Large intestine (tissue), 3 donors: ENCODE results near the gene ARL11. TPM values are rescaled to one million over a fixed set of nuclear protein-coding genes. Genes with fewer than 3 reads are reported as not detected.
"Not testable (repeated sequence)": the region's sequence is repeated elsewhere in the genome, so short reads cannot be mapped to it uniquely, and the experiment has no call there.

Experiments used
- DNase-seq, 2 donors: peaks; one replicate each; pipeline versions ENCODE4 v3.0.0 to v3.0.0-alpha.2; 2013
- H3K27ac ChIP-seq: one replicate; pipeline ENCODE4 v1.5.1; 2013; ENCODE audit warnings: low read length
- H3K27me3 ChIP-seq: 2 replicates; pipeline ENCODE4 v1.6.1; 2013; ENCODE audit warnings: low read length; ENCODE audit not compliant: control insufficient read depth, insufficient read depth
- H3K36me3 ChIP-seq: 2 replicates; pipeline ENCODE4 v1.6.1; 2013; ENCODE audit warnings: low read length; ENCODE audit not compliant: control insufficient read depth, insufficient read depth
- H3K4me1 ChIP-seq: one replicate; pipeline ENCODE4 v1.6.1; 2013; ENCODE audit warnings: low read length; ENCODE audit not compliant: control insufficient read depth, insufficient read depth
- H3K4me3 ChIP-seq: one replicate; pipeline ENCODE4 v1.5.1; 2013; ENCODE audit warnings: low read length
- H3K9me3 ChIP-seq: one replicate; pipeline ENCODE4 v1.6.1; 2013; ENCODE audit warnings: mild to moderate bottlenecking, low read depth, low read length, moderate library complexity; ENCODE audit not compliant: control insufficient read depth
- WGBS: methylation state at CpG from one replicate; pipeline ENCODE4 v1.1.5; 2013; ENCODE audit warnings: low lambda C conversion rate; ENCODE audit not compliant: insufficient coverage; 5-methylcytosine and 5-hydroxymethylcytosine counted together
- polyA plus RNA-seq: library from polyadenylated mRNA; unstranded; fragments of 120-200 nt; gene quantifications from one replicate; pipeline ENCODE4 v1.2.1, GENCODE V29; 2013

Gene ARL11
- polyA plus RNA-seq, 1 donor = 1.3 TPM

GRCh38 chr13:49594576-49594975 lies 33.7 kb upstream of the ARL11 start:
- H3K4me3 ChIP-seq = no peak overlapping the region
- H3K27ac ChIP-seq = no peak overlapping the region
- no peaks in the 10 kb centered on the region for H3K4me1 ChIP-seq
- no peaks in the 10 kb centered on the region for H3K27me3 ChIP-seq
- no peak for DNase-seq
- H3K9me3 ChIP-seq = no peaks in the 10 kb centered on the region
- H3K36me3 ChIP-seq = no peaks in the 10 kb centered on the region

- H3K4me3 ChIP-seq = no peak overlapping the region
- no peak for DNase-seq
- no peak overlapping the region for H3K27ac ChIP-seq
- H3K27me3 ChIP-seq = no peaks in the 10 kb centered on the region
- no peaks in the 10 kb centered on the region for H3K4me1 ChIP-seq
- no peaks in the 10 kb centered on the region for H3K36me3 ChIP-seq
- no CpG with 5 or more reads among the region's 2 CpGs for WGBS
- no peaks in the 10 kb centered on the region for H3K9me3 ChIP-seq
Observed at GRCh38 chr13:49596221-49596620, 32.1 kb upstream of the ARL11 start.

GRCh38 chr13:49597043-49597641 lies 31.2 kb upstream of the ARL11 start:
- Histone ChIP-seq H3K4me1 (no peaks in the 10 kb centered on the region), H3K36me3 (no peaks in the 10 kb centered on the region), H3K9me3 (no peaks in the 10 kb centered on the region), H3K27me3 (no peaks in the 10 kb centered on the region), H3K4me3 (no peak overlapping the region), H3K27ac (no peak overlapping the region)
- no peak for DNase-seq
- WGBS = no CpG with 5 or more reads among the region's 11 CpGs

- no peaks in the 10 kb centered on the region for H3K36me3 ChIP-seq
- WGBS = no CpG with 5 or more reads among the region's 1 CpG
- no peaks in the 10 kb centered on the region for H3K27me3 ChIP-seq
- DNase-seq = no peak
- H3K27ac ChIP-seq = no peak overlapping the region
- H3K4me3 ChIP-seq = no peak overlapping the region
- no peaks in the 10 kb centered on the region for H3K9me3 ChIP-seq
- H3K4me1 ChIP-seq = peaks cover 3% of the 10 kb centered on the region
Observed at GRCh38 chr13:49602005-49602404, 26.3 kb upstream of the ARL11 start.

DNA sequence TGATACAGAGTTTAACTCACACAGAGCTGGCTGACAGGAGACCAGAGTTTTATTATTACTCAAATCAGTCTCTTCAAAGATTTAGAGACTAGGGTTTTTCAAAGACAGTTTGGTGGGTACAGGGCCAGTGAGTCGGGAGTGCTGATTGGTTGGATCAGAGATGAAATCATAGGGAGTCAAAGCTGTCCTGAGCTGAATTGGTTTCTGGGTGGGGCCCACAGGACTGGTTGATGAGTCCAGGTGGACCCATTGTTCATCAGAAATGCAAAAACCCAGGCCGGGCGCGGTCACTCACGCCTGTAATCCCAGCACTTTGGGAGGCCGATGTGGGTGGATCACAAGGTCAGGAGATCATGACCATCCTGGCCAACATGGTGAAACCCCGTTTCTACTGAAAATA lies 25.7 kb upstream of the ARL11 start:
- H3K9me3 ChIP-seq, H3K27ac ChIP-seq, H3K4me1 ChIP-seq, H3K36me3 ChIP-seq, H3K4me3 ChIP-seq, DNase-seq, H3K27me3 ChIP-seq: not testable (repeated sequence)
- 100% methylated on average over 1 of the region's 7 CpGs for WGBS

DNA sequence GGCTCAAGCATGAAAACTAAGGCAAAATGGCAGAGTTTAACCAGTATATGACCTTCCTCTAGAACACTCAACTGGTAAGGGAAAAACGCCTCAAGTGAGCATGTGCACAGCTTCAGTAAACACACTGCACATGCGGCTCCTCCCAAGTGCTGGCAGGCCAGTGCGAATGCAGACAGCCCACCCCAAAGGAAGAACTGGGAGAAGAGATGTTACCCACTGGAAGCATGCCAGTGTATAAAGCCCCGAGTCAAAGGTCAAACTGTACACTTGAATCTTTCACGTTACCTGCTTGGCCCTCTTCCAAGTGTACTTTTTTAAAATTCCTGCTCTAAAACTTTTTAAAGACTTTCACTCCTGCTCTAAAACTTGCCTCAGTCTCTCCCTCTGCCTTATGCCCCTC lies 23.7 kb upstream of the ARL11 start:
- DNase-seq = peak in 1 of 2 donors; percentile 11
- Histone ChIP-seq H3K4me1 (peaks cover 3% of the 10 kb centered on the region), H3K36me3 (no peaks in the 10 kb centered on the region), H3K27ac (no peak overlapping the region), H3K9me3 (no peaks in the 10 kb centered on the region), H3K4me3 (no peak overlapping the region), H3K27me3 (no peaks in the 10 kb centered on the region)
- no CpG with 5 or more reads among the region's 5 CpGs for WGBS

GRCh38 chr13:49606747-49607648 lies 21.3 kb upstream of the ARL11 start:
- peak; percentile 77 to 83 for DNase-seq
- Histone ChIP-seq H3K27ac (no peak overlapping the region), H3K9me3 (no peaks in the 10 kb centered on the region), H3K4me1 (peaks cover 3% of the 10 kb centered on the region), H3K36me3 (no peaks in the 10 kb centered on the region), H3K27me3 (no peaks in the 10 kb centered on the region), H3K4me3 (no peak overlapping the region)
- 80% methylated on average over 1 of the region's 15 CpGs for WGBS

GRCh38 chr13:49607761-49608160 lies 20.5 kb upstream of the ARL11 start:
- no peak overlapping the region for H3K4me3 ChIP-seq
- no peaks in the 10 kb centered on the region for H3K9me3 ChIP-seq
- WGBS = no CpG with 5 or more reads among the region's 5 CpGs
- no peaks in the 10 kb centered on the region for H3K36me3 ChIP-seq
- no peaks in the 10 kb centered on the region for H3K27me3 ChIP-seq
- H3K4me1 ChIP-seq = peaks cover 3% of the 10 kb centered on the region
- no peak for DNase-seq
- H3K27ac ChIP-seq = no peak overlapping the region

GRCh38 chr13:49608651-49609331 lies 19.5 kb upstream of the ARL11 start:
- Histone ChIP-seq H3K36me3 (no peaks in the 10 kb centered on the region), H3K4me3 (no peak overlapping the region), H3K9me3 (no peaks in the 10 kb centered on the region), H3K27me3 (no peaks in the 10 kb centered on the region), H3K27ac (no peak overlapping the region), H3K4me1 (peaks cover 3% of the 10 kb centered on the region)
- DNase-seq = no peak
- 100% methylated on average over 1 of the region's 1 CpG for WGBS

- no peak overlapping the region for H3K4me3 ChIP-seq
- no peak for DNase-seq
- no CpG with 5 or more reads among the region's 1 CpG for WGBS
- no peaks in the 10 kb centered on the region for H3K27me3 ChIP-seq
- H3K9me3 ChIP-seq = no peaks in the 10 kb centered on the region
- no peak overlapping the region for H3K27ac ChIP-seq
- no peaks in the 10 kb centered on the region for H3K4me1 ChIP-seq
- no peaks in the 10 kb centered on the region for H3K36me3 ChIP-seq
Observed at GRCh38 chr13:49610176-49610575, 18.1 kb upstream of the ARL11 start.
